GM23338 (cell line): ENCODE measurements around the gene FST. TPM values are rescaled to one million over a fixed set of nuclear protein-coding genes. Genes with fewer than 3 reads are reported as not detected.

Experiments
- ATAC-seq: fragments of 200-7000 bp; cut with Tn5 transposase; 3 replicates; pipeline ENCODE4 v1.9.1; 2020
- DNase-seq: peaks from one replicate; pipeline ENCODE4 v3.0.0-alpha.2; 2015; ENCODE audit warnings: low spot score
- H2AFZ ChIP-seq: fragments of 200-600 bp; sonication (generic); 2 replicates; pipeline ENCODE4 v1.8.0; 2016; ENCODE audit warnings: antibody characterized with exemption, mild to moderate bottlenecking, moderate library complexity
- H3F3A ChIP-seq: fragments of 200-600 bp; sonication (generic); replicated peaks from 2 replicates; pipeline ENCODE4 v1.8.0; 2017; ENCODE audit warnings: antibody characterized with exemption, mixed run types, low read depth
- H3K27ac ChIP-seq: fragments of 200-600 bp; sonication (generic); 2 replicates; pipeline ENCODE4 v1.6.1; 2016; ENCODE audit warnings: low read depth
- H3K27me3 ChIP-seq: fragments of 200-600 bp; sonication (generic); 2 replicates; pipeline ENCODE4 v1.8.0; 2016; ENCODE audit warnings: mild to moderate bottlenecking, mixed run types, moderate library complexity; ENCODE audit not compliant: insufficient read depth
- H3K36me3 ChIP-seq: fragments of 200-600 bp; sonication (generic); 2 replicates; pipeline ENCODE4 v1.8.0; 2016; ENCODE audit warnings: mild to moderate bottlenecking; ENCODE audit not compliant: insufficient read depth
- H3K4me1 ChIP-seq: fragments of 200-600 bp; sonication (generic); 2 replicates; pipeline ENCODE4 v1.8.0; 2016; ENCODE audit warnings: mild to moderate bottlenecking, moderate library complexity; ENCODE audit not compliant: insufficient read depth
- H3K4me2 ChIP-seq: fragments of 200-600 bp; sonication (generic); 2 replicates; pipeline ENCODE4 v1.7.1; 2017; ENCODE audit warnings: mixed run types
- H3K4me3 ChIP-seq: fragments of 200-600 bp; sonication (generic); 2 replicates; pipeline ENCODE4 v1.6.1; 2016; ENCODE audit warnings: mixed run types
- H3K79me2 ChIP-seq: fragments of 200-600 bp; sonication (generic); replicated peaks from 2 replicates; pipeline ENCODE4 v1.8.0; 2017; ENCODE audit warnings: mild to moderate bottlenecking; ENCODE audit not compliant: insufficient read depth
- H3K9me2 ChIP-seq: fragments of 200-600 bp; sonication (generic); 2 replicates; pipeline ENCODE4 v1.8.0; 2017; ENCODE audit not compliant: insufficient read depth
- H4K20me1 ChIP-seq: fragments of 200-600 bp; sonication (generic); replicated peaks from 2 replicates; pipeline ENCODE4 v1.8.0; 2017; ENCODE audit warnings: mild to moderate bottlenecking; ENCODE audit not compliant: insufficient read depth
- H3K27ac Mint-ChIP-seq: 2 replicates; pipeline ENCODE4 v1.8.0; 2020; ENCODE audit warnings: inconsistent platforms, mild to moderate bottlenecking, moderate library complexity, mixed read lengths
- H3K27me3 Mint-ChIP-seq: 3 replicates; pipeline ENCODE4 v1.8.0; 2022; ENCODE audit warnings: low read depth, mild to moderate bottlenecking, moderate library complexity, mixed read lengths, inconsistent platforms; ENCODE audit not compliant: insufficient read depth, poor library complexity
- H3K36me3 Mint-ChIP-seq: 3 replicates; pipeline ENCODE4 v1.8.0; 2021; ENCODE audit warnings: low read depth, mild to moderate bottlenecking, inconsistent platforms, moderate library complexity, mixed read lengths
- H3K4me1 Mint-ChIP-seq: 3 replicates; pipeline ENCODE4 v1.8.0; 2020; ENCODE audit warnings: mild to moderate bottlenecking, inconsistent platforms, mixed read lengths
- H3K4me3 Mint-ChIP-seq: 3 replicates; pipeline ENCODE4 v1.8.0; 2021; ENCODE audit warnings: moderate library complexity, mild to moderate bottlenecking, inconsistent platforms, mixed read lengths
- H3K9me3 Mint-ChIP-seq: 3 replicates; pipeline ENCODE4 v1.8.0; 2020; ENCODE audit warnings: moderate library complexity, mild to moderate bottlenecking, inconsistent platforms, mixed read lengths
- CREB1 ChIP-seq: fragments of 250-450 bp; sonication (Bioruptor Pico); IDR thresholded peaks from 2 replicates; pipeline ENCODE4 v1.5.0; 2020; ENCODE audit warnings: low read depth, mild to moderate bottlenecking, moderate library complexity
- ETS1 ChIP-seq: IDR thresholded peaks from 2 replicates; pipeline ENCODE4 v1.6.1; 2016; ENCODE audit warnings: antibody characterized with exemption
- EZH2 ChIP-seq: fragments of 200-600 bp; sonication (generic); IDR thresholded peaks from one replicate; pipeline ENCODE4 v1.8.0; 2017; ENCODE audit warnings: antibody characterized with exemption, mild to moderate bottlenecking, low read depth; ENCODE audit not compliant: unreplicated experiment
- JUNB ChIP-seq: IDR thresholded peaks from one replicate; pipeline ENCODE4 v1.6.1; 2016; ENCODE audit warnings: antibody characterized with exemption; ENCODE audit not compliant: unreplicated experiment
- POLR2AphosphoS5 ChIP-seq: IDR thresholded peaks from 2 replicates; pipeline ENCODE4 v1.6.1; 2016; ENCODE audit warnings: antibody characterized with exemption, low read depth
- REST ChIP-seq: IDR thresholded peaks from one replicate; pipeline ENCODE4 v1.6.1; 2018; ENCODE audit warnings: antibody characterized with exemption; ENCODE audit not compliant: unreplicated experiment
- STAT1 ChIP-seq: IDR thresholded peaks from one replicate; pipeline ENCODE4 v1.6.1; 2016; ENCODE audit warnings: antibody characterized with exemption; ENCODE audit not compliant: unreplicated experiment
- ZNF114 ChIP-seq: fragments of 250-450 bp; sonication (Bioruptor Pico); IDR thresholded peaks from 2 replicates; pipeline ENCODE4 v1.5.0; 2020; ENCODE audit warnings: mild to moderate bottlenecking, moderate library complexity
- ZNF331 ChIP-seq: fragments of 250-450 bp; sonication (Bioruptor Pico); IDR thresholded peaks from 2 replicates; pipeline ENCODE4 v1.5.0; 2020; ENCODE audit warnings: low read depth, mild to moderate bottlenecking, moderate library complexity
- ZNF462 ChIP-seq: fragments of 250-450 bp; sonication (Bioruptor Pico); IDR thresholded peaks from 2 replicates; pipeline ENCODE4 v1.5.0; 2020; ENCODE audit warnings: mild to moderate bottlenecking, moderate library complexity
- polyA plus RNA-seq: library from polyadenylated mRNA; unstranded; fragments of >200 nt; fragmentation: Nextera tagmentation; extraction: Ambion mirVana; gene quantifications from 2 replicates; pipeline ENCODE4 v1.2.1, GENCODE V29; 2016
- total RNA-seq: library from RNA; depleted of rRNA; stranded (reverse); fragments of >200 nt; shearing (Covaris generic); gene quantifications from 2 replicates; pipeline ENCODE4 v1.2.3, GENCODE V29; 2014

The FST gene
- total and polyA plus RNA-seq, 2 experiments from 2014 or later = 7.6 to 13.9 TPM

DNA sequence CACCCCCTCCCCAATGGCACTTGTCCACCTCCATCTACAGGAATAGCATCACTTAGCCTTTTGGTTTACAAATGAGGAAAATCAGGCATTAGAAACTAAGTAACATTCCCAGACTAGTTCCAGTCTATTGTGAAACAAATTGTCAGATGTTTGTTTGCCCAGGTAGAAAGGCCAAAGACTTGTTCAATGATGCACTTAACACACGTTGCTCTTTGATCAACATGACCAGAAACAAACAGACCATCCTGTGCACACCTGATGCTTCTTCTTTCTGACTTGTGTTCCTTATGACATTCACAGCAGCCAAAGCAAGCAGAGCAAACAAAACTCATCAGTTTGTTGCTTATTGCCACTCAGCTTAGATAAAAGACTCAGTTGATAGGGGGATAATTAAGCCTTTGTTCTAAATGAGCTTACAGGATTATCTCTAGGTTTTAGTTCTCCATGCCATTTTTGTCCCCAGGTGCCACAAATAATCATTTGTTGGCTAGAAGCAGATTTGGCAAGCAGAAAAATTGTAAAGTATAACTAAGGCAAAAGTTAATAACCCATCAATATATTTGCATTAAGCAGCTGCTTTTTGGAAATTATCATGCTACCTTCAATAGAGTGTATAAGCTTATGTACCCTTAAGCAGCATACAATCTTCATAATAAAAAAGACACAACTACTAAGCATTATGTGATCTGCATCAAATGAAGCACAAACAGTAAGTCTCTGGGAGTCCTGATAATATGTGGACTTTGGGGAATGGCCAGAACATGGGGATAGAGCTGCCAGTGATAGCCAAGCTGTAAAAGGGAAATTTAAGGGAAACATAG lies 26.3 kb upstream of the FST start:
- Histone ChIP-seq H4K20me1 (no peaks in the 10 kb centered on the region), H2AFZ (no peak overlapping the region), H3F3A (no peaks in the 10 kb centered on the region), H3K9me2 (peaks cover 14% of the 10 kb centered on the region; the same call in 1 of the 2 replicates), H3K79me2 (no peaks in the 10 kb centered on the region), H3K27ac (no peak overlapping the region), H3K4me1 (peaks cover 19% of the 10 kb centered on the region), H3K27me3 (no peaks in the 10 kb centered on the region), H3K36me3 (no peaks in the 10 kb centered on the region), H3K4me3 (no peak overlapping the region), H3K4me2 (peak overlapping the region; percentile 18; the same call in 1 of the 2 replicates)
- Mint-ChIP-seq H3K4me1 (peaks cover 19% of the 10 kb centered on the region), H3K4me3 (no peak overlapping the region), H3K27me3 (no peaks in the 10 kb centered on the region), H3K9me3 (peaks cover 4% of the 10 kb centered on the region; the same call in 2 of the 3 replicates), H3K36me3 (peaks cover 3% of the 10 kb centered on the region; the same call in 1 of the 3 replicates), H3K27ac (no peak overlapping the region)
- DNase-seq (no peak), ATAC-seq (no peak)
- TF ChIP-seq ZNF331 = no peak

DNA sequence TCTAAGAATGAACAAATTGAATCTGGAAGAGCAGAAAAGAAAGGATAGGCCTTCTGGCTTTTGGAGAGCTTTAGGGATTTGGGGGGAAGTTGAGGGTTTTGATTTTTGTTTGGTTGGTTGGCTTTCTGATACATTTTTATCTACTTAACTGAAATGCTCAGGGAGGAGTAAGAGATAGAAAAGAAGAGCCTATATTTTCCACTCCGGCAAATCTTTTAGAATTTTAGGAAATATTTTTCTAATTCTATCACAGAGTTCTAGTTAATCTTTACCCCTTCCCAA lies 25.8 kb upstream of the FST start:
- Mint-ChIP-seq H3K4me1 (peaks cover 22% of the 10 kb centered on the region), H3K36me3 (peaks cover 4% of the 10 kb centered on the region; the same call in 1 of the 3 replicates), H3K27ac (no peak overlapping the region), H3K4me3 (no peak overlapping the region), H3K9me3 (peaks cover 4% of the 10 kb centered on the region; the same call in 2 of the 3 replicates), H3K27me3 (no peaks in the 10 kb centered on the region)
- no peak overlapping the region for H3K4me2 ChIP-seq
- H3K36me3 ChIP-seq = no peaks in the 10 kb centered on the region
- ATAC-seq (no peak), DNase-seq (no peak)
- H3K27ac ChIP-seq = no peak overlapping the region
- H3K27me3 ChIP-seq = no peaks in the 10 kb centered on the region
- H2AFZ ChIP-seq = no peak overlapping the region
- H3K9me2 ChIP-seq = peaks cover 14% of the 10 kb centered on the region; the same call in 1 of the 2 replicates
- no peaks in the 10 kb centered on the region for H4K20me1 ChIP-seq
- no peak overlapping the region for H3K4me3 ChIP-seq
- peaks cover 19% of the 10 kb centered on the region for H3K4me1 ChIP-seq
- H3F3A ChIP-seq = no peaks in the 10 kb centered on the region
- no peaks in the 10 kb centered on the region for H3K79me2 ChIP-seq
- TF ChIP-seq ZNF331 = no peak
- no peak for TF ChIP-seq CREB1 (CRISPR knock-in tag)
- no peak for TF ChIP-seq ZNF462
- no peak for TF ChIP-seq JUNB
- TF ChIP-seq EZH2 = no peak
- TF ChIP-seq STAT1 = no peak
- TF ChIP-seq ETS1 = no peak
- TF ChIP-seq REST = no peak
- no peak for TF ChIP-seq ZNF114 (CRISPR knock-in tag)
- no peak for TF ChIP-seq POLR2AphosphoS5
